GM21526 (cell line): ENCODE results near the gene BANK1.

Source experiments
- ATAC-seq: cut with Tn5 transposase; IDR thresholded peaks from one replicate; pipeline ENCODE4 v1.9.1; 2021; ENCODE audit warnings: moderate library complexity; ENCODE audit not compliant: unreplicated experiment, low FRiP score

BANK1 gene

GRCh38 chr4:102094481-102094880 is 304.0 kb downstream of the BANK1 start:
- ATAC-seq = no peak

GRCh38 chr4:102103368-102103767 is 312.8 kb downstream of the BANK1 start:
- no peak for ATAC-seq

GRCh38 chr4:102104278-102104677 is 313.7 kb downstream of the BANK1 start:
- ATAC-seq = no peak

DNA sequence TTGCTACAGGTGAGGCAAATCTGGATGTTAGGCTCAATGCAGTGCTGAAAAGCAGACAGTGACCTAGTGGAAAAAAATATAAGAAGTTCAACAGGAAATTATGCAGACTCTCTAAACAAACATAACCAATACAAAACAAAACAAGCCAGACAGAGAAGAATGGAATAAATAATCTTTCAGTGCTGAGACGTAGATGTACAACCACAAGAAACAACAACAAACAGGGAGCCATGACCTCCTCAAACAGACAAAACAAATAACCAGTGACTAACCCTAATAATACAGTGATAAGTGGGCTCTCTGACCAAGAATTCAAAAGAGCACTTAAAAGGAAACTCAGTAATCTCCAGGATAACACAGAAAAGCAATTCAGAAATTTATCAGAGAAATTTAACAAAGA is 315.5 kb downstream of the BANK1 start:
- no peak for ATAC-seq

DNA sequence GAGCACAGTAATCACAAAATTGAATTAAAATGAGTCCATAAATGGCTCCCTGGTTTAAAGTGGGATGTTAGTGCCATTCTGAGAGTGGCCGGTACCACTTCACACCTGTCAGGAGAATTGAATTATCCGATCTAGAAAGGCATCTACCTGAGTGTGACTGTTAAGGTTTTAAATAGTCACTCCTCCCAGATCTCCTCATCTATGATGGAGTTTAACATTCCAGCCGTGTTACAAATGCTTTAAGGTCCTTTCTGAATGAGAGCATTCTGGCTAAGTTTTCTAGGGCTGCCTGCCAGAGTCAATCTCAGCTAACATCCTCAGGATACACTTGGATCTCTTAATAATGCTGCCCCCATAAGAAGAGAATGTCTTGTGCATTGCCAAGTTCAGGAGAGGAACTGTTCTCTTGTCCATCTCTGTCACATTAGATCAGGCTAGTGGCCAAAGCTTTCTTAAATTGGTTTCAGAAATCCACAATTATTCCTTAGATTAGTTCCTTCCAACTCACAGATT is 323.6 kb downstream of the BANK1 start:
- no peak for ATAC-seq

GRCh38 chr4:102116121-102116520 is 325.6 kb downstream of the BANK1 start:
- no peak for ATAC-seq

GRCh38 chr4:102120846-102121245 is 330.3 kb downstream of the BANK1 start:
- ATAC-seq = no peak
